Duodenal mucosa (tissue), 2 donors: ENCODE measurements around the gene GTPBP2.
"Not testable (repeated sequence)": the region's sequence is repeated elsewhere in the genome, so short reads cannot be mapped to it uniquely, and the experiment has no call there.

ENCODE experiments used
- H3K27ac ChIP-seq: one replicate; pipeline ENCODE4 v1.7.0; 2013; ENCODE audit warnings: low read depth, low read length
- H3K27me3 ChIP-seq, 2 donors: one replicate each; pipeline ENCODE4 v1.7.0; 2013; ENCODE audit warnings: low read length in 2 of 2, control low read depth in 1 of 2; ENCODE audit not compliant: insufficient read depth in 2 of 2, control insufficient read depth in 1 of 2
- H3K36me3 ChIP-seq, 2 donors: one replicate each; pipeline ENCODE4 v1.7.0; 2013; ENCODE audit warnings: low read length in 2 of 2, control low read depth in 1 of 2; ENCODE audit not compliant: insufficient read depth in 2 of 2, control insufficient read depth in 1 of 2
- H3K4me1 ChIP-seq, 2 donors: one replicate each; pipeline ENCODE4 v1.7.0; 2013; ENCODE audit warnings: low read length in 2 of 2, control low read depth in 1 of 2; ENCODE audit not compliant: insufficient read depth in 2 of 2, control insufficient read depth in 1 of 2
- H3K4me3 ChIP-seq, 2 donors: one replicate each; pipeline ENCODE4 v1.7.0; 2013; ENCODE audit warnings: low read length in 2 of 2, low read depth in 1 of 2
- H3K9ac ChIP-seq, 2 donors: one replicate each; pipeline ENCODE4 v1.7.0; 2013; ENCODE audit warnings: low read length in 2 of 2, low read depth in 1 of 2
- H3K9me3 ChIP-seq, 2 donors: one replicate each; pipeline ENCODE4 v1.7.0; 2013; ENCODE audit warnings: low read length in 2 of 2, control low read depth in 1 of 2; ENCODE audit not compliant: control insufficient read depth in 1 of 2

GTPBP2 gene

GRCh38 chr6:43670623-43670986, 41.5 kb upstream of the GTPBP2 start:
- no peak overlapping the region for H3K27ac ChIP-seq
- peaks cover 40 to 46% of the 10 kb centered on the region in 2 donors for H3K36me3 ChIP-seq
- no peak overlapping the region for H3K4me3 ChIP-seq
- no peaks in the 10 kb centered on the region for H3K27me3 ChIP-seq
- no peaks in the 10 kb centered on the region for H3K9me3 ChIP-seq
- H3K4me1 ChIP-seq: peaks cover 21 to 34% of the 10 kb centered on the region in 2 donors
- no peak overlapping the region for H3K9ac ChIP-seq

GRCh38 chr6:43669922-43670622, 41.0 kb upstream of the GTPBP2 start:
- peak overlapping the region; percentile 0 for H3K27ac ChIP-seq
- no peak overlapping the region for H3K9ac ChIP-seq
- no peak overlapping the region for H3K4me3 ChIP-seq
- no peaks in the 10 kb centered on the region for H3K27me3 ChIP-seq
- no peaks in the 10 kb centered on the region for H3K9me3 ChIP-seq
- H3K4me1 ChIP-seq: peaks cover 21 to 34% of the 10 kb centered on the region in 2 donors
- peaks cover 35 to 41% of the 10 kb centered on the region in 2 donors for H3K36me3 ChIP-seq

GRCh38 chr6:43669050-43669921, 40.2 kb upstream of the GTPBP2 start:
- Histone ChIP-seq H3K27me3 (no peaks in the 10 kb centered on the region), H3K9ac (peak overlapping the region in 1 of 2 donors; percentile 6), H3K27ac (peak overlapping the region; percentile 0), H3K4me1 (peaks cover 21 to 34% of the 10 kb centered on the region in 2 donors), H3K36me3 (peaks cover 27 to 33% of the 10 kb centered on the region in 2 donors), H3K9me3 (no peaks in the 10 kb centered on the region), H3K4me3 (no peak overlapping the region)

- peak overlapping the region; percentile 8 to 20 for H3K9ac ChIP-seq
- peaks cover 21 to 34% of the 10 kb centered on the region in 2 donors for H3K4me1 ChIP-seq
- no peaks in the 10 kb centered on the region for H3K9me3 ChIP-seq
- no peak overlapping the region for H3K27ac ChIP-seq
- H3K4me3 ChIP-seq: no peak overlapping the region
- H3K27me3 ChIP-seq: no peaks in the 10 kb centered on the region
- peaks cover 18 to 24% of the 10 kb centered on the region in 2 donors for H3K36me3 ChIP-seq
Observed at GRCh38 chr6:43668151-43669028, 39.3 kb upstream of the GTPBP2 start.

GRCh38 chr6:43667245-43668150, 38.4 kb upstream of the GTPBP2 start:
- H3K36me3 ChIP-seq: peaks cover 16 to 20% of the 10 kb centered on the region in 2 donors
- peaks cover 21 to 34% of the 10 kb centered on the region in 2 donors for H3K4me1 ChIP-seq
- H3K27ac ChIP-seq: no peak overlapping the region
- no peaks in the 10 kb centered on the region for H3K27me3 ChIP-seq
- peak overlapping the region; percentile 36 to 49 for H3K9ac ChIP-seq
- H3K9me3 ChIP-seq: no peaks in the 10 kb centered on the region
- H3K4me3 ChIP-seq: peak overlapping the region in 1 of 2 donors; percentile 58

GRCh38 chr6:43666196-43666920, 37.3 kb upstream of the GTPBP2 start:
- no peaks in the 10 kb centered on the region for H3K9me3 ChIP-seq
- no peak overlapping the region for H3K4me3 ChIP-seq
- peaks cover 21 to 34% of the 10 kb centered on the region in 2 donors for H3K4me1 ChIP-seq
- peaks cover 8 to 12% of the 10 kb centered on the region in 2 donors for H3K36me3 ChIP-seq
- H3K9ac ChIP-seq: no peak overlapping the region
- no peaks in the 10 kb centered on the region for H3K27me3 ChIP-seq
- no peak overlapping the region for H3K27ac ChIP-seq

GRCh38 chr6:43665376-43665775, 36.3 kb upstream of the GTPBP2 start:
- no peaks in the 10 kb centered on the region for H3K9me3 ChIP-seq
- no peak overlapping the region for H3K27ac ChIP-seq
- peaks cover 0 to 2% of the 10 kb centered on the region in 2 donors for H3K36me3 ChIP-seq
- H3K4me1 ChIP-seq: peaks cover 21 to 34% of the 10 kb centered on the region in 2 donors
- no peaks in the 10 kb centered on the region for H3K27me3 ChIP-seq
- no peak overlapping the region for H3K4me3 ChIP-seq
- no peak overlapping the region for H3K9ac ChIP-seq

GRCh38 chr6:43662948-43663347, 33.9 kb upstream of the GTPBP2 start:
- not testable (repeated sequence) for H3K9me3 ChIP-seq, H3K27me3 ChIP-seq, H3K9ac ChIP-seq, H3K27ac ChIP-seq, H3K36me3 ChIP-seq, H3K4me3 ChIP-seq
- peaks cover 11 to 13% of the 10 kb centered on the region in 2 donors for H3K4me1 ChIP-seq

GRCh38 chr6:43658161-43658560, 29.1 kb upstream of the GTPBP2 start:
- H3K4me1 ChIP-seq: no peaks in the 10 kb centered on the region
- H3K4me3 ChIP-seq: no peak overlapping the region
- H3K27ac ChIP-seq: no peak overlapping the region
- no peaks in the 10 kb centered on the region for H3K9me3 ChIP-seq
- H3K27me3 ChIP-seq: no peaks in the 10 kb centered on the region
- H3K9ac ChIP-seq: no peak overlapping the region
- H3K36me3 ChIP-seq: no peaks in the 10 kb centered on the region
